Mammary epithelial cell (primary cell): Measurements from ENCODE around the gene TMC6.

Experiments used
- CTCF ChIP-seq, 2 donors: IDR thresholded peaks in 1 of 2; conservative IDR thresholded peaks in 1 of 2; 2 replicates each; pipeline ENCODE4 v1.5.1; 2011 to 2012; ENCODE audit warnings: inconsistent platforms in 2 of 2, low read length in 2 of 2, mild to moderate bottlenecking in 2 of 2, control low read depth in 1 of 2, low read depth in 1 of 2; ENCODE audit not compliant: insufficient read depth in 1 of 2; ENCODE audit errors: extremely low read depth in 1 of 2
- EZH2 ChIP-seq: IDR thresholded peaks from 2 replicates; pipeline ENCODE4 v1.6.1; 2012; ENCODE audit warnings: low read length, inconsistent platforms, borderline replicate concordance

DNA sequence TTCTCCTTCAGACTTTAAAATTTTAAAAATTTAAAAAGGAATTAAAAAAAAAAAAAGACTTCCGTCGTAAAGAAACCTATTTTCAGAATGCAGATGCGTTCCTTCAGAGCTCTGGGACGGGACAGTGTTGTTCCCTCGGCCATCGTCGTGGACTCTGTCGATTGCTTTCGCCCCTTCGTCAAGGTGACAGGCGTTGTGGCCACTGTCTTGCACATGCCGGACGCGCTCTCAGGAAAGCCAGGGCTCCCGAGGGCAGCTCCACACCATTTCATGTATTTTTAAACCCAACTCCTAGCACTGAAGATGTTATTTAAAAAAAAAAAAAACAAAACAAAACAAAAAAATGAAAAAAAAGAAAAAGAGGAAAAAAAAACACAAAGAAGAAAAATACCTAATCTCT lies 22.3 kb downstream of the TMC6 start:
- no peak for TF ChIP-seq CTCF (conservative IDR thresholded peaks at IDR 0.05 in 1 of 2, IDR thresholded peaks at IDR 0.05 in 1 of 2; ENCODE audit: extremely low read depth in 1 of 2, insufficient read depth in 1 of 2, low read depth in 1 of 2, low read length in 2 of 2)
- no peak for TF ChIP-seq EZH2
